Measurements from ENCODE around the gene KNCN.

The KNCN gene

DNA sequence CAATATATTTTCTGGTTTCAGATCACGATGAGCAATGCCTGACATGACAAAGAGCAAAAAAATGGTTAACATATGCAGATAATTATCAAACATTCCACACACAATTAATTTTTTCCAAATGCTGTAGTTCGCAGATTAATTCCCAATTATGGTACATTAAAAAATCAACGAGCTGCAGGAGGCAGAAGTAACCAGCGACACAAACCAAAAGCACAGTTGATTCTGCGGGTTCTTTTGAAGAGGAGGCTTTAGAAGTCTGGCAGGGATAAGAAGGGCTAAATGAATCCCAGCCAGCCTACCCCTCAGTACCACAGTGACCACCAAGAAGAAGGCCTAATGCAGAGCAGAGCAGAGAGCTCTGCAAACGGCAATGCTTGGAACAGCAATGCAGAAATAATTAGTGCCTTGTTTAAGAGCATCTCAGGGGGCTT, 17.0 kb upstream of the KNCN start:
- no peak for DNase-seq

DNA sequence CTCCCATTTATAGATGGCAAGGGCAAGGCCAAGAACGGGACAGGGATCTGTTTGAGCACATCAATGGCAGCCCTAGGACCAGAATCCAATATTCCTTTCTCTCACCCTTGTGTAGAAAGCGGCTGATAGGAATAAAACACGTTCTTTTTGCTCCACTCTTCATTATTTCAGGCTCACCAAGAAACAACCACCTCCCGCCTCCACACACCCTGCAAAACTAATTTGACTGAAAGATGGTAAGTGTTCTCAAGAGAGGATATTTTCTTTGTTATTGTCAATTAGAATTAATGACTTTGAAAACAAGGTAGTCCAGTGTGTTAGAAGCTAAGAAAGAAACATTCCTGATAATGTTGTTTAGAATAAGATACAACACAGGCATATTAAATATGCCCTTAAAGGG, 11.9 kb upstream of the KNCN start:
- DNase-seq = no peak

DNA sequence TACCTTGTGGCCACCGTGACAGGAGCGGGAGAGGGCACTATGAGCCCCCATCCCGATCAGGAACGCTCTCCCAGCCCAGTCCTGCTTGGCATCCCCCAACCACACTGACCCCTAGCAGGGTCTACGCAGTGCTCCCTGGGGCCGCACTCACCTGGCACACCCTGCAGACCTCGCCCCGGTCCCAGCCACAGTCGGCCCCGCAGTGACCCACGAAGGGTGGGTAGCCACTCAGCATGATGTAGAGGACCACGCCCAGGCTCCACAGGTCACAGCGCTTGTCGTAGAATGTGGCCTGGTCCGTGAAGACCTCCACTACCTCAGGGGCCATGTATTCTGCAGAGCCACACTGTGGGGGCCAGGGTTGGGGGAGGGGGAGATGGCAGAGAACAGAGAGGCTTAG, 11.1 kb upstream of the KNCN start:
- no peak for DNase-seq

DNA sequence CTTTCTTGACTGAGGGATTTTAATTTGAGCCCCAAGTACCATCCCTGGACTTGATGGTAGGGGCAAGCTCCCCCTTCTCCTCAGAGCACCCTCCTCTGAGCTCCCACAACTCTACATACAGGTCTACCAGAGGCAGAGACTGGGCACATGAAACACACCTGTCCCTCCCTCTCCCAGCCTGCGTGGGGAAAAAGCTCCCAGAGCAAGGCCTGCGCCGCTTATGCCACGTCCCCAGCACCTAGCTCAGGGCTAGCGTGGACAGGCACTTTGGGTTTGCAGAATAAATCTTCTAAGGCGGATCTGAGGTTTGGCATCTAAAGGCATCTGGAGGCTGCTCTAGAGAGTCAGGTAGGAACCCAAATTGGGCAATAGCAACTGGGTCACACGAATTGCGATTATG, 7.5 kb upstream of the KNCN start:
- DNase-seq = no peak

DNA sequence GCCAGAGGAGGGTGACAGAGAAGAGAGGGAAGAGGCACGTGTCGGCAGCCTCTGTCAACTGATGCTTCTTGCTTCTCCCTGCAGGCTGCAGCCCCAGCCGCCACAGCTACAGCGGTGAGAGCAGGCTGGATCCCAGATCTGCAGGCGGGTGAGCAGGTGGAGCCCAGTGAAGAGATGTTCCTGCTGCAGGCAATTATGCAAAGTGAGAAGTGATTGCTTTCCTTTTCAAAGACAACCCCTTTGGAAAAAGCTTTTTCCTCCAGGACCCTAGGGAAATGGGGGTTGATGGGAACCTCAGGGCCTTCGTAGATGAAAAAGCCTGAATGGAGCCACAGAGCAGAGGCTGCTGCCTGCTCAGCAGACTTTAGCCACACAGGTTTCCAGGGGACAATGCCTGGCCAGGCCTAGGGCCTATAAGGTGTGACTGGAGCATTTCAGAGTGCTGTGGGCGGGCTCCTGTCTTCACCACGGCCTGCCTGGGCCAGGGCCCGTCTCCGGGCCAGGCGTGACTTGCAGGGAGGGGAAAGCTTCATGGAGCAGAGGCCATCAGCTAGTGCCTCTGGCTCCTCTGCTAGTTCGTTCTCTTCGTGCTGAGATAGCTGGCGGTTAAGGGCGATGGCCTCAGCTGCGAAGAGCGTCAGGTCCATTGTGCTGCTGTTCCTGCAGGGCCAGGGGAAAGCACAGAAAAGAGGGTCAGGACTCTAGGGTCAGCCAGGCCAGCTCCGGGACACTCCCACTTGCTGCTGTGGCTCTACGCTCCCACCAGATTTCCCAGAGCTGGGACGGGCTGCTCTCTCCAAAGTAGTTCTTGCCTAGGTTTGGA, 6.9 kb upstream of the KNCN start:
- DNase-seq = no peak

DNA sequence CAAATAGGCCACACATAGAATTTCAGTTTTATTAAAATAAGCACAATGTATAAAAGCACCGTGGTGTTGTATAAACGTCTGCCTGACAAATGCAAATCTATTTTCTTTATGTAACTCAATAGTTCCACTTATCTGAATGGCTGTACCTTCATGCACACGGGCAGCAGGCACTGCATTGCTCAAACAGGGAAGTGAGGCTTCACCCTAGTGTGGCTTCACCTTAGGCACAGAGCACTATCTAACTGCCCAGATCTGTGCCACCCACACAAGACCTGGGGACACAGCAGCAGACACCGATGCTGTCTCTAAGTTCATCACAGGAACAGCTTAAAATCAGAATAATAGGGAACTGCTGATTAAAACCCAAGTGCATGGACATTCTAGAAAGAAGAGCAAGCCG, 6.0 kb upstream of the KNCN start:
- no peak for DNase-seq

DNA sequence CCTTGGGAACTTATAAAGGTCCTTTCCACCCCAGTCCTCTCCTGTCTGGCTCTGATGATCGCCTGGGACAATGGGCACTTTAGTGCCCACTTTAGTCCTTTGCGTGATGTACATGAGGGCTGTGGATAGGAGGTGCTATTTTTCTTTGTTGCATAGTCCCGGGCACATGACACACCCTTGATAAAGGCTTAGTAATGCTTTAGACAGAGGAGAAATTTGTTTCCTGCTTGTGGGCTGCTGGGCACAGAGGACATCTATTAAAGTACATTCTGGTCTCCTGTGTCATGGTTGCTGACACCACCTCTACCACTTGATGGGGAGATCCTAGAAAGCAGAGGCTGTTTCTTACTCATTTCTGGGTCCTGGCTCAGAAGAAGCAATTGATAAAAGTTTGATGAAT, 5.4 kb upstream of the KNCN start:
- DNase-seq = no peak

DNA sequence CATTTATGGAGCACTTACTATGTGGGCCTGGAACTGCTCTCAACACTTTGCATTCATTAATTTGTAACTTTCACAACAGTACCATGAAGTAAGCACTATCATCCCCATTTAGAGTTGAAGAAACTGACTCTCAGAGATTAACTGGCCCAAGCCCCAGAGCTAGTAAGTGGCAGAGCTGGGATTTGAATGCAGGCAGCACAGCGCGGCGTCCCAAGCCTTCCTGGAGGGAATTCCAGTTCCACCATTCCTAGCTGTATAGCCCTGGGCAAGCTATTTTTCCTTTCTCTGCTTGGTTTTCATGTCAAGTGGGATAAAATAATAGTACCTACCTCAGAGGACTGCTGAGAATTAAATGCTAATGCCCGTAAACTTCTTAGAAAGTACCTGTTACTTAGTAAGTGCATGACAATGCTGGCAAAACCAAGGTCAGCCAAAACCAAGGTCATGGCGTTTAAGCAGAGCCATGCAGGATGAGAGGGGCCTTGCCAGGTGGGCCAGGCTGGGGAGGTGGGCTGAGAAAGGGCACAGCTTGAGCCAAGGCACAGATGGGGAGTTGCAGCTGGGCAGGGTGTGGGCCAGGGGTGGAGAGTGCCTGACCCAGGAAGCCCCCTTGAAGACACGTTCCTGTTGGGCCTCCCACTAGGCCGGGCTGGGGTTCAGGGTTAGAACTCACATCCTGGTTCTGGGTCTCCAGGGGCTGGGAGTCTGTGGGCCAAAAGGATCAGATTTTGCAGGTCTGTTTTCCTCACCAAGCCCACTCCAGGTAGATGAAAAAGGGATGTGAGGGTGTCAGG, 4.6 kb upstream of the KNCN start:
- no peak for DNase-seq

DNA sequence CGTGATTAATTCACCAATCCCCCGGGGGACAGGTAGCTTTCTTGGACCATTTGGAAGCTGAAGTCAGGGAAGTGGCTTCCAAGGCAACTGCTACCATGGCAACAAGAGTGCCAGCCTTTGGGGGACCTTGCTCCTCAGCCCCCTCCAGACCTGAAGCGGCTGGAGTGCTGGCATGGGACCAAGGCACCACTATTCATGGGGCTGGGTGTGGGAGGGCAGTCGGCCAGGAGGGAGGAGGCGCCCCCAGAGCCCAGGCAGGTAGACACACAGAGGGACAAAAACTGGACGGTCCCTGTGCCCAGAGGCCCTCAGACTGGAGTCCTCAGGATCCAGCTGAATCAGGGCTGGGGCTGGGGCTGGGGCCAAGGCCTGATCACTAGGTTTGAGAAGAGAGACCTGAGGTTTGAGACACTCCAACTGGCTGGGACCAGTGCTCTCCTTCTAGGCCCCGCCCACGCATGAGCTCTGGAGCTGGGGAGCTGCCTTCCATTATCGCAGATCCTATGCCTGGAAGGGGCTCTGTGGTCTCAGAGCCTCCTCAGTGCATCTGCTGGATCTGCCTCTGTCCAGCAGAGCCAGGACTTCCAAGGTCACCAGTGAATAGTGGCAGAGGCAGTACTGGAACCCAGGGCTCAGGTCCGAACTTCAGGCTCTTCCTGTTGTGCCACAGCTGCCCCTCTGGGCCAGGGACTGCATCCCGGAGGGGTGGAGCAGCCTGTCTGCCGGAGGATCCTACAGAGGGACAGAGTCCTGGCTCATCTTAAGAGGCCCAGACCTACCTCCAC, 3.3 kb upstream of the KNCN start:
- DNase-seq = no peak

DNA sequence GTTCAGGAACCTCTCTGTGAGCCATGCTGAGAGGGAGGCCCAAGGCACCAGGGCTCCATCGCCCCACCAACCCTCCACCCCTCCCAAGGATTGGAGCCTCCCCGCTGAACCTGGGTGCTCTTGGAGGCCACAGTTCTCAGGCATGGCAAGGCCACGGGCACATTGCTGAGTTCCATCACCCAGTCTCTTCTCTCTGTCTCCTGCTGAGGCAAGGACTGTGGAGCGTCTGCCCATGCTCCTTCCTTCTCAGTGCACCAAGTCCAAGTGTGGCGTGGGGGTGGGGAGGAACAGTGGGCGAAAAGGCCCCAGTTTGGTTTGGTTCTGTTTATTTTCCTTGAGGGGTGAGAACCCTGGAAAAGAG, 2.8 kb upstream of the KNCN start:
- DNase-seq = no peak

DNA sequence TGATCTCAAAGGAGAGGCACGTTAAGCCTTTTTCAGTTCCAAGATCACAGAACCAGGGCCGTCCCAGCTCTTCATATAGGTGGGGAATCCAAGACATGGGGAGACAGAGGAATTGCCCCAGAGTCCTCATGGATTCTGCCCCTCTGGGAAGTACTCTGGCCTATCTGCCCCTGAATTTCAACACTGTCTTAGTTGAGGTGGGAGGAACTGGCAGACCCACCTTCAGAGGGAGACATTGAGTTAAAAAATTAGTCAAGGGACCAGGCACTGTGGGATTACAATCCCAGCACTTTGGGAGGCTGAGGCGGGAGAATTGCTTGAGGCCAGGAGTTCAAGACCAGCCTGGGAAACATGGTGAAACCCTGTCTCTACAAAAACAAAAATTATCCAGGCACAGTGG, 2.1 kb upstream of the KNCN start:
- DNase-seq = no peak

DNA sequence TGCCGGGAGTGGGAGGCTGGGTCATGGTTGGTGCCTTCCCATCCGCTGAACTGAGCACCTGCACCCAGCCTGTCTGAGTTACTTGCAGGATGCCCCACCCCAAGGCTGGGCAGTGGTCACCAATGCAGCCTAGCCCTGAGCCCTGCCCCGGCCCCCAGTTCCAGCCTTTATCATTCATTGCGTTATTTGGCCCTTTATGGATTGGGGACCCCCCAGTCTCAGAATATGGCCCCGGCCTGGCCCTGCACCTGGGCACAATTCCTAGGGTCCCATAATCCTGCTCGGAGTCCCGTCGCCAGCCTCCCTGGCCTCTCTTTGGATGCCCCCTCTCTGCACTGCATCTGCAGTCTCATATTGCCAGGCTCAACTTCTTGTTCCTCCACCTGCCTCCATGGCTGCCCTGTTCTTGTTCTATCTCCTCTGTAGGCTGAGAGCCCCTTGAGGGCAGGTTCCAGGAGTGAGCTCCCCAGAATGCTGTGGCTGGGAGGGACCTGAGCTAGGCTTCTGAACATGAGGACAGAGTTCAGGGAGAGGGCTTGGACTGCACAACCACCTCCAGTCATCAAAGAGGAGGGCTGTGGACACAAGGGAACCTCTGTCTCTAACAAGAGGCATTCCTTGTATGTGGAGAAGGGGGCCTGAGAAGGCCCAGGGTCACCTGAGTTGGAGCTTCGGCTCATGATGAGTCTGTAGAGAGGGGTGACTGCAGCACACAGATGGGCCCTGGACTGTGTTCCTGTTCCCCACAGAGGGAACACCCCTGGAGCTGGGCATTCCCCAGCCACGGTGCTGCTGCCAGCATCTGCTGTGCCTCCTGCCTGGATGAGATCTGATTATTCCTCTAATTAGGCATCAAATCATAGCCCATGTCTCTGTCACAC, 1.1 kb upstream of the KNCN start:
- DNase-seq = no peak

DNA sequence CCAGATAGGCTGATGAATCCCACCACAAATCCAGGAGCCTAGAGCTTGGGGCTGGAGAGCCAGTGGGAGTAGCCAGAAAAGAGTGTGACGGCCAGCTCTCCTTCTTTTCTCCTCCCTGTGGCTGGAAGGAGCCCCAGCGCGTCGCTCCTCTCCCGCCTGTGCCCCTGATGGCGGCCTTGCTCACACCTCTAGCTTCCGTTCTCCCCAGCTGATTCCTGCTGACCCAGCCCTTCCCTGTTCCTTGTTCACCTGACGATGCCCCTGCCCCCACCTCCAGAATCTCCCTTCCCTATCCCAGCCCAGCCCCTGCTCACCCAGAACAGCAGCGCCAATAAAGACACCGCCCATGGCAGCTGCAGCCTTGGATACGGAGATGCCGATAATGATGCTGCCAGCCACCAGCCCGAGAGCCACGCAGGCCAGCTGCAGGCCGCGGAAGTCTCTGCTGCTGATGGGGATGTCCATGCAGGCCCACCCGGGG, 656 bp downstream of the KNCN start:
- DNase-seq = no peak

DNA sequence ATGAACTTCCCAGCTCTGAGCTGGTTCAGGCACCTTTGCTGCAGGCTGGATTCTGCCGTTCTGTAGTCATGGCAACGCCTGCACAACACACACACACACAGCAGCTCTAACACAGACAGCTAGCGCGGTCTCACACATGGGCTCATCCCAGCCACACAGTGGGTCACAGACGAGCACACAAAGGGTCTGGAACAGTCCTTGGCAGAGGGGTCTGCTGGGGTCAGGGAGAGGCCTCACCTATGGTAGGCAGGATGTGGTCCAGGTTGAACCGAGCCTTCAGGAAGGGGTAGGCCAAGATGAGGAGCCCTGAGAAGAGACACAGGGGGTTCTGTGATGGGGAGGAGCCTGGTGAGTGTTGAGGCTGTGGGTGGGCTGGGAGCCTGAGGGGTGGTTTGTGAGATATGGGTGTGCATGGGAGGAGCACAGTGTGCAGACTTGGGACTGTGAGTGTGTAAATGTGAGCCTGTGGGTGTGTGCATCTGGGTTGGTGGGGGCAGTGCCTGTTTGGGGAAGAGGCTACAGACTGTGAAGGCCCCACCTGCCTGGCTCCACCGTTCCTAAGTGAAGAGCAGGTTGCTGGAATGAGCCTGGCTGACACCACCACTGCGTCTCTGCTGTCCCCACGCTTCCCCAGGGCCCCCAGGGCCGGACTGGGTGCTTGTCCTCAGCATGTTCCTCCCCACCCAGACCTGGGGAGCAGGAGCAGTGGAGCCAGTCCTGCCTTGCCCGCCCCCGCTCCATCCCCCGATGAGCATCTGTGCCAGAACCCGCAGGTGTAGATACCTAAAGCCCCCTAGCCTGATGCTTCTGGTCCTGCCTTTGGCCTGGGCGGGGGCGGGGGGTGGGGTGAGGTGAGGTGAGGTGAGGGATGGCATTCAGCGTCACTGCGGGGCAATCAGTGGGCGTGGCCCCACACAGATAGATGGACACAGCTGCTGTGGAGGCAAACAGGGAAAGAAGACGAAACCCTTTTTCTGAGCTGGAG, 1.5 kb downstream of the KNCN start:
- peak; percentile 13 for DNase-seq

DNA sequence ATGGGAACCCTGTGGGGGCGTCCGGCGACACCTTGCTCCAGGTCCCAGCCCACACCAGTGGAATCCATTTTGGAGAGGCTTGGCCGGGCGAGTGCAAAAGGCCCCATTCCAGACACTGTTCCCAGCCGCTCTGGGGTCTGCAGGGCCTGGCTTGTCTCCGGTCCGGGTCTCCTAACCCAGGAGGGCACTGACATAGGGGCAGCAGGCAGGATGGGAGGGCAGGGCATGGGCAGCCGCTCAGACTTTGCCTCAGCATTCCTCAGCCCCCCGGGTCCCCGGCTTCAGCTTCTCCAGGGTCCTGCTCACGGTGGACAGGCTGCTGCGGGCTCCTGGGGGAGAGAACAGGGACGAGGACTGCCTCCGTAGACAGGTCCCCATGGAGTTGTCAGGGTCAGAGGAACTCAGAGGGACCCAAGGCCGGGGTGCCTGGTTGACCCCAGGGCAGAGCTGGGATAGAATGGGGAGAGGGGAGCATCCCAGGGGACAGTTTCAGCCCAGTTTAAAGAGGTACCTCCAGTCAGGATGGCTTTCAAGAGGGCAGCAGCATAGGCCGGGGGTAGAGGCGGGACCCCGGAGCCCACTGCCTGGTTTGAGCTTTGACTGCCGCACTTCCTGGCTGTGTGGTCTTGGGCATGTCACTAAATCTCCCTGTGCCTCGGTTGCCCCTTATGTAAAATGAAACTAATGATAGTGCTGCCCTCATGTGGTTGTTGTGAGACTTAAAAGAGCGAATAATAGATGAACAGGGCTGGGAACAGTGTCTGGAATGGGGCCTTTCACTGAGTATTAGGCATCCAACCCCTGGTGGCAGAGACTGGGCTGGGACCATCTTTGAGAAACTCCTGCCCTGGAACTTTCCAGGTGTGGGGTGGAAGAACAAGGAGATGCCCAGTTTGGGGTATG, 3.7 kb downstream of the KNCN start:
- DNase-seq = no peak

DNA sequence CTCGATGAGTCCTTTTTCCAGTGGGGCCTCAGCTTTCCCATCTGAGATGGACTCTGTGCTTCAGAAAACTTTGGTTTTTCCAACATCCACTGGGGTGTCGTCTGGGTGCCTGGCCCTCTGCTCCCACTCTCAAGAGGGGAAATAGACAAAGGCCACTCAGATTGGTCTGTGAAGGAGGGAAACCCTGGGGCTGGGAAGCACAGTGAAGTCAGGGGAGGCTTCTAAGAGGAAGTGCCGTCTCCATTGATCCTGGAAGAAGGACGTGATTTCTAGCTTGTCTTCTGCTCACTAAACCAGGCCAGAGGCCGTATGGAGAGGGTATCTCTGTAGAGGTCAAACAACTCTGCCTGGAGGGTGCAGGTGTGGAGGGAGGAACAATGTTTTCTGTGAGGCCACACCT, 5.2 kb downstream of the KNCN start:
- no peak for DNase-seq

DNA sequence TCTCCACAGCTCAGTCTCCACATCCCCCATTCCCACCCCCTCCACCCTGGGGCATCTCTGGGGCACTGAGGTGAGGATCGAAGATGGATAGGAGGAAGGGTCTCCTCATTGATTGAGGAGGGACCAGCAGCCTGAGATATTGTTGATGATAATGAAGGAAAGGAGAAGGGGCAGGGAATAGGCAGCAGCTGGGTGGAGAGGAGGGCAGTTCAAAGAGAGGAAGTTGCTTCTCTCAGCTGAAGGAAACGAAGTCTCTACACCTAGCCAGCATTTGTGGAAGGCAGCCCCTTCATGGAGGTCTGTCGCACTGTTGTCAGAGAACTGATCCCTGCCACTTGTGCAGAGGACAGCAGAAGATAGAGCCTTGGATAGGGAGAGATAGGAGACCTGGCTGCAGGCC, 5.7 kb downstream of the KNCN start:
- no peak for DNase-seq

DNA sequence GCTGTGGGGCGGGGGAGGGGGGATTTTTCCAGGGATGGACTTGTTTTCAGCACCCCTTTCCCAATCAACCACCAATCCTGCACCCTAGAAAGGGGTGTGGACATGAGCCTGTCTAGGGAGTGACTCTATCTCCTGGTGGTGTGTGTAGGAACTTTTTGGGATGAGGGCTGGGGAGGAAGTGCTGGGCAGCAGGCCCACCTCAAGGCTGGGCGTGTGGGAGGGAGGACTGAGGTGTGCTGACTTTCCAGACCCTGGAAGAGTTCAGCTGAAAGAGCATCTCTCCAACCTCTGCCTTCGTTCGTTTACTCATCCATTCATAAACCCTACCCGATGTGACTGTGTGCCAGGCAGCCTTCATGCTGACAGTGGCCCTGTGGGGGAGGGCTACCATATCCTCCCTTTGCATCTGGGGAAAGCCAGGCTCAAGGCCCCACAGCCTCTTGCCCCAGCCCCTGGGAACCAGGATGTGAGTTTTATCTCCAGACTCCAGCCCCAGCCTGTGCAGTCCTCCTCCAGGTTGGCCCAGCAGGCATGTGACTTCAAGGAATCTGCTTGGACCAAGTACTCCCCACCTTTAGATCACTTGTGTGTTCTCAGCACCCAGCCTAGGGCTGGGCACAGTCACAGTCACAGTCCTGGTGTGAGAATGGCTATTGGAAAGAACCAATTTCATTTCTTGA, 6.7 kb downstream of the KNCN start:
- DNase-seq = no peak

DNA sequence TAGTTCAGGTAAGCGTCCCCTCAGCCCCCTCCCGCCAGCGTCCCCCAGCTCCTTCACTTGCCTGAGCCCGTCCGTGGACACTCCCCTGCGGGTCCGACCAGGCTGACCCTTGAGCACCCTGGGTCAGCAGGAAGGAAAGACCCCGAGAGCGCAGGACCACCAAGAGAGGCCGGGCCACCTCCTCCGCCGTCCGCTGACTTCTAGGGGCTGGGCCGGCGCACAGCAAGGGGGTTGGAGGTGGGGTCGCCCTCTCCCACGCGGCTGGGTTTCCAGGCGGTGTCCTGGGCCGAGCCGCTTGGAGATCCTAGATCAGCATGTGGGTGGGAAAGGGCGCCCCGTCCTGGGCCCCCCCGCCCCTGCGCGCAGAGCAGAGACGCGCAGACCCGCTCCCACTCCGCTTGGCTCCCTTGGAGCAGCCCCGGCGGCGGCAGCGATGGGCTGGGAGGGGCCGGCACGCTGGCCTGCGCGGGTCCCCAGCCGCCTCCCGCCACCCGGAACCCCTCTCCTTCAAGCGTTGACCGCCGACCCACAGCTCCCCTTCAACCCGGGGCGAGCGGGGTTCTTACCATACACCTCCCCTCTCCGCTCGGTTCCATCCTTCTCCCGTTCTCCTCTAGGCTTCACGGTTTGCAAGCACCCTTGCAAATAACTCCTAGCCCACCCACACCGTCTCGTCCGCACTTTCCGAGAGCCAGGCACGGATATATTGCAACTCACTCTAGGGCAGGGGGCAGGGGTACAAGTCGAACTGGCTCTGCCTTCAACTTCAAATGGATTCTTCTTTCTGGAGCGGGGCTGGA, 7.5 kb downstream of the KNCN start:
- no peak for DNase-seq
